Progenitor cell of endocrine pancreas (in vitro differentiated cells): ENCODE data around the gene UQCC3. TPM values are rescaled to one million over a fixed set of nuclear protein-coding genes. Genes with fewer than 3 reads are reported as not detected.
"Not testable (repeated sequence)": the region's sequence is repeated elsewhere in the genome, so short reads cannot be mapped to it uniquely, and the experiment has no call there.

Experiments
- DNase-seq: peaks from one replicate; pipeline ENCODE4 v3.0.0; 2021; ENCODE audit warnings: low spot score; ENCODE audit not compliant: unreplicated experiment
- H3K27ac Mint-ChIP-seq: 2 replicates; pipeline ENCODE4 v1.8.0; 2021; ENCODE audit warnings: mild to moderate bottlenecking, moderate library complexity, mixed read lengths
- H3K27me3 Mint-ChIP-seq: 2 replicates; pipeline ENCODE4 v1.8.0; 2021; ENCODE audit warnings: mixed read lengths
- H3K36me3 Mint-ChIP-seq: 2 replicates; pipeline ENCODE4 v1.8.0; 2022; ENCODE audit warnings: mixed read lengths; ENCODE audit not compliant: insufficient read depth
- H3K4me1 Mint-ChIP-seq: 2 replicates; pipeline ENCODE4 v1.8.0; 2021; ENCODE audit warnings: low read depth, mixed read lengths
- H3K4me3 Mint-ChIP-seq: 2 replicates; pipeline ENCODE4 v1.8.0; 2021; ENCODE audit warnings: low read depth, mild to moderate bottlenecking, moderate library complexity, mixed read lengths
- H3K9me3 Mint-ChIP-seq: 2 replicates; pipeline ENCODE4 v1.8.0; 2021; ENCODE audit warnings: low read depth, mixed read lengths
- CTCF ChIP-seq: fragments of 200-600 bp; sonication (generic); IDR thresholded peaks from one replicate; pipeline ENCODE4 v1.5.0; 2021; ENCODE audit warnings: antibody characterized with exemption, mild to moderate bottlenecking; ENCODE audit not compliant: unreplicated experiment
- total RNA-seq: library from RNA; stranded (reverse); gene quantifications from 2 replicates; pipeline ENCODE4 v1.2.1, GENCODE V29; 2021

UQCC3 gene
- total RNA-seq, 1 donor from 2014 or later, result 7.0 TPM

- Mint-ChIP-seq H3K27ac (peak overlapping the region; percentile 17), H3K4me1 (no peaks in the 10 kb centered on the region), H3K36me3 (peaks cover 16% of the 10 kb centered on the region), H3K27me3 (no peaks in the 10 kb centered on the region), H3K4me3 (no peak overlapping the region), H3K9me3 (no peaks in the 10 kb centered on the region)
- DNase-seq, result peak; percentile 47
- peak; percentile 80 for TF ChIP-seq CTCF
Measured at GRCh38 chr11:62694455-62695167, 23.1 kb downstream of the UQCC3 start.

- no peak for DNase-seq
- TF ChIP-seq CTCF, result no peak
- Mint-ChIP-seq H3K27ac (peak overlapping the region; percentile 2), H3K4me3 (no peak overlapping the region), H3K36me3 (peaks cover 14% of the 10 kb centered on the region), H3K4me1 (peaks cover 16% of the 10 kb centered on the region), H3K27me3 (no peaks in the 10 kb centered on the region), H3K9me3 (no peaks in the 10 kb centered on the region)
Measured at GRCh38 chr11:62702246-62702645, 30.8 kb downstream of the UQCC3 start.

DNA sequence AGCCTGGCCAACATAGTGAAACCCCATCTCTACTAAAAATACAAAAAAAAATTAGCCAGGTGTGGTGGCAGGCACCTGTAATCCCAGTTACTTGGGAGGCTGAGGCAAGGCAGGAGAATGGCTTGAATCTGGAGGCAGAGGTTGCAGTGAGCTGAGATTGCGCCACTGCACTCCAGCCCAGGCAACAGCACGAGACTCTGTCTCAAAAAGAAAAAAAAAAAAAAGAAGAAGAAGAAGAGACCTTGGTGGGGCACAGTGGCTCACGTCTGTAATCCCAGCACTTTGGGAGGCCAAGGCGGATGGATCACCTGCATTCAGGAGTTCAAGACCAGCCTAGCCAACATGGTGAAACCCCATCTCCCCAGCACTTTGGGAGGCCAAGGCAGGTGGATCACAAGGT, 32.4 kb downstream of the UQCC3 start:
- not testable (repeated sequence) for H3K27me3 Mint-ChIP-seq, H3K27ac Mint-ChIP-seq, H3K9me3 Mint-ChIP-seq, DNase-seq, H3K4me3 Mint-ChIP-seq
- Mint-ChIP-seq H3K36me3 (peaks cover 11% of the 10 kb centered on the region), H3K4me1 (peaks cover 23% of the 10 kb centered on the region)

- H3K27me3 Mint-ChIP-seq, result no peaks in the 10 kb centered on the region
- H3K27ac Mint-ChIP-seq, result peak overlapping the region; percentile 99
- no peaks in the 10 kb centered on the region for H3K9me3 Mint-ChIP-seq
- no peak for TF ChIP-seq CTCF
- H3K4me1 Mint-ChIP-seq, result peaks cover 28% of the 10 kb centered on the region
- H3K4me3 Mint-ChIP-seq, result peak overlapping the region; percentile 90
- peaks cover 12% of the 10 kb centered on the region for H3K36me3 Mint-ChIP-seq
- no peak for DNase-seq
Measured at GRCh38 chr11:62705413-62705812, 33.9 kb downstream of the UQCC3 start.

DNA sequence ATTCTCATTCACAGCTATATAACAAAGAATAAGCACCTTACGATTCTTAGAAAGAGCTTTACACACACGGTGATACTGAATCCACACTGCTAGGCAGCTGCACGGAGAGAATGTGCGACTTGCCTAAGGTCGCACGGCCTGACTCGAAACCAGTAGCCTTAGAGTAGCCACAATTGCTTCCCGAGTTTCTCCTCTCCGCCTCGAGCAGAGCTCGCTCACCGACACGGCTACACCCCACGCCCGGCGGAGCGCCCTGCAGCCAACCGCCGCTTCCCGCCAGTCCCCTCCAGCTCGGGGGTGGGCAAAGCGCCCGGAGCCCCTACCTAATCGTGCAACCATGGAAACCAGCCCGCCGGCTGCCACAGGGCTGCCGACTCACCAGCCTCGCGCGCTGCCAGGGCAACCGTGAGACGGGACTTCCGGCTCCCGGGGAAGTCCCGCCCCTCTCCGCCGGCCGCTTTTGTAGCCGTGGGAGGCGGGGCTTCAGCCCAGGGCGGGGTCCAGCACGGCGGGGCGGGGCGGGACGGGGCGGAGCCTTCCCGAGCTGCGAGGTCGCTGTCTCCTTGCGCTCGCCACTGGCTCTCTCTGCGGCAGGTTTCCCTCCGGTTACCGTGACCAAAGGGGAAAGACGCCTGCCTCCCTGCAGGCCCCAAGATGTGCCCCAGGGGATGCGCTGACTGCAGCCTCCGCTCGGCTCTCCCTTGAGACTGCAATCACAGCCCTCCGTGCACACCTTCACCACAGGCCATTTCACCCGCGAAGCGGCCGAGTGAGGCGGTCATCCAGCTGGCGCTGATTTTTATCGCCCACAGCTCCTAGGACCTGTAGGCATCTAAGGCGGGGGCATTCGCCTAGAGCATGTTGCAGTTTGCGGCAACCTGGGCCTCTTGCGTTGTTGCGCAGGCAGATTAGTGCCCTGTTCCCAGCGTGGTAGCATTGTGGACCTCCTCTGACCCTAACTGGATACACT, 34.7 kb downstream of the UQCC3 start:
- peak overlapping the region; percentile 90 for H3K4me3 Mint-ChIP-seq
- peak; percentile 91 for DNase-seq
- H3K4me1 Mint-ChIP-seq, result peaks cover 28% of the 10 kb centered on the region
- H3K9me3 Mint-ChIP-seq, result no peaks in the 10 kb centered on the region
- no peaks in the 10 kb centered on the region for H3K27me3 Mint-ChIP-seq
- no peak for TF ChIP-seq CTCF
- peaks cover 11% of the 10 kb centered on the region for H3K36me3 Mint-ChIP-seq
- peak overlapping the region; percentile 99 for H3K27ac Mint-ChIP-seq
